BJ (cell line): ENCODE data around the gene DENND1A. TPM values are rescaled to one million over a fixed set of nuclear protein-coding genes. Genes with fewer than 3 reads are reported as not detected.

Experiments
- CTCF ChIA-PET: fragments of 350-600 bp; formaldehyde crosslinking; extraction: SDS; loops from one replicate; lab custom pipeline; 2021; ENCODE audit warnings: antibody characterized with exemption, inconsistent platforms; lab: Yijun Ruan, JAX
- POLR2A ChIA-PET: fragments of 300-600 bp; sonication (Branson Sonifier 250); formaldehyde crosslinking; extraction: SDS; loops from one replicate; lab custom pipeline; 2021; ENCODE audit warnings: antibody characterized with exemption; lab: Charles Lee
- DNase-seq: peaks from one replicate; pipeline ENCODE4 v3.0.0-alpha.2; 2011; ENCODE audit warnings: low read depth
- H3K27me3 ChIP-seq: 2 replicates; pipeline ENCODE4 v1.6.0; 2011; ENCODE audit warnings: low read length; ENCODE audit not compliant: control insufficient read depth, insufficient read depth
- H3K36me3 ChIP-seq: 2 replicates; pipeline ENCODE4 v1.5.1; 2011; ENCODE audit warnings: low read length; ENCODE audit not compliant: control insufficient read depth, insufficient read depth
- H3K4me3 ChIP-seq: 2 replicates; pipeline ENCODE4 v1.5.1; 2011; ENCODE audit warnings: low read depth, mild to moderate bottlenecking, control low read depth, low read length
- polyA plus RNA-seq: library from polyadenylated mRNA; depleted of rRNA; stranded (reverse); fragments of >200 nt; gene quantifications from 2 replicates; pipeline ENCODE4 v1.2.3, GENCODE V29; 2011
- TF ChIP-seq, protein P1 (sequence below): IDR thresholded peaks from 2 replicates; pipeline ENCODE4 v1.5.1; 2011; ENCODE audit warnings: low read depth, mild to moderate bottlenecking, control low read depth, inconsistent platforms, low read length, moderate library complexity; ENCODE audit not compliant: insufficient read depth

Gene DENND1A
- polyA plus RNA-seq, 1 experiment, result 24.0 TPM

DNA sequence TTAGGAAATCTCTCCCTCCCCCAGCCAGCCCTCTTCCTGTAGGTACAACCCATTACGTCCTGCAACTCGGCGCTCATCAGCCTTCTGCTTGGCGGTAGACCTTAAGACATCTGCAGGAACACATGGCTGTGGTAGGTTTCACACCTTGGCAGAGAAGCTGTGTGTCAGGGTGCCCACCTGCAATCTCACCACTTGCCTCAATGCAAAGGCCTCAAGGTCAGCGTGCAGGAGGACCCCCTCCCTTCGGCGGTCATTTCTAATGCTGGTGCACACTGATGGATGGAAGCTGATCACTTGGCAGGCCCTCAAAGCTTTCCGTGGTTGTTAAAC lies 506.6 kb downstream of the DENND1A start:
- Histone ChIP-seq H3K36me3 (no peaks in the 10 kb centered on the region; the same call in 1 of the 2 replicates), H3K4me3 (no peak overlapping the region), H3K27me3 (no peaks in the 10 kb centered on the region)
- ChIA-PET CTCF (no interaction called here), POLR2A (no interaction called here)
- TF ChIP-seq, protein P1, sequence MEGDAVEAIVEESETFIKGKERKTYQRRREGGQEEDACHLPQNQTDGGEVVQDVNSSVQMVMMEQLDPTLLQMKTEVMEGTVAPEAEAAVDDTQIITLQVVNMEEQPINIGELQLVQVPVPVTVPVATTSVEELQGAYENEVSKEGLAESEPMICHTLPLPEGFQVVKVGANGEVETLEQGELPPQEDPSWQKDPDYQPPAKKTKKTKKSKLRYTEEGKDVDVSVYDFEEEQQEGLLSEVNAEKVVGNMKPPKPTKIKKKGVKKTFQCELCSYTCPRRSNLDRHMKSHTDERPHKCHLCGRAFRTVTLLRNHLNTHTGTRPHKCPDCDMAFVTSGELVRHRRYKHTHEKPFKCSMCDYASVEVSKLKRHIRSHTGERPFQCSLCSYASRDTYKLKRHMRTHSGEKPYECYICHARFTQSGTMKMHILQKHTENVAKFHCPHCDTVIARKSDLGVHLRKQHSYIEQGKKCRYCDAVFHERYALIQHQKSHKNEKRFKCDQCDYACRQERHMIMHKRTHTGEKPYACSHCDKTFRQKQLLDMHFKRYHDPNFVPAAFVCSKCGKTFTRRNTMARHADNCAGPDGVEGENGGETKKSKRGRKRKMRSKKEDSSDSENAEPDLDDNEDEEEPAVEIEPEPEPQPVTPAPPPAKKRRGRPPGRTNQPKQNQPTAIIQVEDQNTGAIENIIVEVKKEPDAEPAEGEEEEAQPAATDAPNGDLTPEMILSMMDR, result no peak
- no peak for DNase-seq

GRCh38 chr9:123422635-123423310 lies 507.2 kb downstream of the DENND1A start:
- CTCF ChIA-PET, result no interaction called here
- Histone ChIP-seq H3K36me3 (no peaks in the 10 kb centered on the region; the same call in 1 of the 2 replicates), H3K27me3 (no peaks in the 10 kb centered on the region), H3K4me3 (no peak overlapping the region)
- TF ChIP-seq, protein P1, result no peak
- DNase-seq, result no peak
- POLR2A ChIA-PET, result no interaction called here

GRCh38 chr9:123421801-123422455 lies 508.0 kb downstream of the DENND1A start:
- DNase-seq, result no peak
- H3K27me3 ChIP-seq, result no peaks in the 10 kb centered on the region
- H3K4me3 ChIP-seq, result no peak overlapping the region
- H3K36me3 ChIP-seq, result no peaks in the 10 kb centered on the region; the same call in 1 of the 2 replicates
- CTCF ChIA-PET, result no interaction called here
- POLR2A ChIA-PET, result no interaction called here
- TF ChIP-seq, protein P1, result no peak

GRCh38 chr9:123421186-123421585 lies 508.7 kb downstream of the DENND1A start:
- ChIA-PET CTCF (no interaction called here), POLR2A (no interaction called here)
- H3K36me3 ChIP-seq, result no peaks in the 10 kb centered on the region; the same call in none of the 2 replicates
- no peak overlapping the region for H3K4me3 ChIP-seq
- TF ChIP-seq, protein P1, result no peak
- H3K27me3 ChIP-seq, result no peaks in the 10 kb centered on the region
- no peak for DNase-seq

DNA sequence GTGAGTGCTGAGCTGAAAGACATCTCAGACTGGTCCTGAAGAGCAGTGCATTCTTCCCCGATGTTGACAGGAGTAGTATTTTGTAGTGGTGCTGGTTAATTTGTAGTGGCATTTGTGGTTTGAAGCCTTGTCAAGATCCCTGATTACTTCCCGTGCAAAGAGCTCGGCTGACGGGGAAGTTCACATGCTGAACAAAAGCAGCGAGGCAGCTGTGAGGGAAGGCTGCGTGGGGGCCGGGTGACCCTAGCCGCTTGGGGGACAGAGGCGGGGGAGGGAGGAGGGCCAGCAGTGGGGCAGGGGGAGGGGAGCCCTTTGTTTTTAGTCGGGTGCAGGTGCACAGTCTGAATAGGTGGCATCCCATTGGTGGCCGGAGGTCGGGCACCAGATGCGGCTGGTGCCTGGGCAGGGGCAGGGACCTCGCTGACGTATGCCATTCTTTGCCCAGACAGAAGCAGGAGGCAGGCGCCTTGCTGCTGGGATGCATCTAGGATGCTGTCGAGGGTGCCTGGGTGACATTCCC lies 509.3 kb downstream of the DENND1A start:
- Histone ChIP-seq H3K4me3 (no peak overlapping the region), H3K27me3 (no peaks in the 10 kb centered on the region), H3K36me3 (peaks cover 1% of the 10 kb centered on the region)
- TF ChIP-seq, protein P1, result no peak
- ChIA-PET POLR2A (no interaction called here), CTCF (no interaction called here)
- DNase-seq, result no peak
